C4-2B (cell line): ENCODE results near the gene DACH2.
"Not testable (repeated sequence)": the region's sequence is repeated elsewhere in the genome, so short reads cannot be mapped to it uniquely, and the experiment has no call there.

Experiments used
- H3K27ac ChIP-seq: fragments of 450-650 bp; 2 replicates; pipeline ENCODE4 v1.5.1; 2017
- ZFX ChIP-seq: fragments of 450-650 bp; IDR thresholded peaks from 2 replicates; pipeline ENCODE4 v1.6.1; 2017
- TF ChIP-seq, protein P1 (sequence below): fragments of 450-650 bp; conservative IDR thresholded peaks from 2 replicates; pipeline ENCODE4 v1.5.1; 2017; ENCODE audit warnings: mild to moderate bottlenecking

DACH2 gene

DNA sequence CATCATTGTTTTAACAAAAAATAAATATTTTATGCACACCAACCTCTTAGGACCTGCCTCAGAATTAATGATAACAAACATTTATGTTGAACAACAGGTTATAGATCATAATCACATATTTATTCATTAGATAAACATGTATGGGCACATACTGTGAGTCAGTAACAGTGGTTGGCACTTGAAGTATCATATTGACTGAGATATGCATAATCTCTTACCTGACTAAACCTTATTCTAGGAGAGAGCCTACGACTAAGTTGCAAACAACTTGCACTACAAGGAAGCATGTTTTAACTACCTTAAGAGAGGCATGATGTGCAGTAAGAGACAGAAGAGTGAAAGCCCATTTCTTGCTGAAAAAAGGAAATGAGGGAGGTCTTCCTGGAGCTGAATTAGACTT is 6.5 kb upstream of the DACH2 start:
- TF ChIP-seq ZFX: no peak
- TF ChIP-seq, protein P1, sequence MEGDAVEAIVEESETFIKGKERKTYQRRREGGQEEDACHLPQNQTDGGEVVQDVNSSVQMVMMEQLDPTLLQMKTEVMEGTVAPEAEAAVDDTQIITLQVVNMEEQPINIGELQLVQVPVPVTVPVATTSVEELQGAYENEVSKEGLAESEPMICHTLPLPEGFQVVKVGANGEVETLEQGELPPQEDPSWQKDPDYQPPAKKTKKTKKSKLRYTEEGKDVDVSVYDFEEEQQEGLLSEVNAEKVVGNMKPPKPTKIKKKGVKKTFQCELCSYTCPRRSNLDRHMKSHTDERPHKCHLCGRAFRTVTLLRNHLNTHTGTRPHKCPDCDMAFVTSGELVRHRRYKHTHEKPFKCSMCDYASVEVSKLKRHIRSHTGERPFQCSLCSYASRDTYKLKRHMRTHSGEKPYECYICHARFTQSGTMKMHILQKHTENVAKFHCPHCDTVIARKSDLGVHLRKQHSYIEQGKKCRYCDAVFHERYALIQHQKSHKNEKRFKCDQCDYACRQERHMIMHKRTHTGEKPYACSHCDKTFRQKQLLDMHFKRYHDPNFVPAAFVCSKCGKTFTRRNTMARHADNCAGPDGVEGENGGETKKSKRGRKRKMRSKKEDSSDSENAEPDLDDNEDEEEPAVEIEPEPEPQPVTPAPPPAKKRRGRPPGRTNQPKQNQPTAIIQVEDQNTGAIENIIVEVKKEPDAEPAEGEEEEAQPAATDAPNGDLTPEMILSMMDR: no peak
- no peak overlapping the region for H3K27ac ChIP-seq

DNA sequence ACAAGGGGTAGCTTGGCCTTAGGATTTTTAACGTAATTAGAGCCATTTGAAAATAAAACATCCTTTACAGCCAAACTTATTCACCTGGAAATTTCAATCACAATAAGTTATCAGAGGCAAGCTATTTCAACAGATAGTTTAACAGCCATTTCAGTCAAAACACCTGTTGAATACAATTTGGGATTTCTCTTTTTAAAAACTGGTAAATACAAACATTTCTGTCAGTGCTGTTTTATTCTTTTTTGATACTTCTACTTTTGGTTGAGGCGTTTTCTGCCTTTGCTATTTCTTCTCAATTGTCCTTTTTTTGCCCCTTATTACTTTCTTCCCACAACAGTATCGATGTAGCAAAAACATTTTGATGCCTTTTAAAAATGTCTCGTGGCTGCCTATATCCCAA is 2.1 kb upstream of the DACH2 start:
- H3K27ac ChIP-seq: no peak overlapping the region
- no peak for TF ChIP-seq ZFX
- TF ChIP-seq, protein P1: no peak

DNA sequence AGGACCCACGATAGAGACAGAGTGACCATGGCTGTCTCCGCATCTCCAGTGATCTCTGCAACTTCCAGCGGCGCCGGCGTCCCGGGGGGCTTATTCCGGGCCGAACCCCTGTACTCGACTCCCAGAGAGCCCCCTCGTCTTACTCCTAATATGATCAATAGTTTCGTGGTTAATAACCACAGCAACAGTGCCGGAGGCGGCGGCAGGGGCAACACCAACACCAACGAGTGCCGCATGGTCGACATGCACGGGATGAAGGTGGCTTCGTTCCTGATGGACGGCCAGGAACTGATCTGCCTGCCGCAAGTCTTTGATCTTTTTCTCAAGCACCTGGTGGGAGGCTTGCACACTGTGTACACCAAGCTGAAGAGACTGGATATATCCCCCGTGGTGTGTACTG is 343 bp downstream of the DACH2 start:
- TF ChIP-seq, protein P1: no peak
- no peak for TF ChIP-seq ZFX
- no peak overlapping the region for H3K27ac ChIP-seq

DNA sequence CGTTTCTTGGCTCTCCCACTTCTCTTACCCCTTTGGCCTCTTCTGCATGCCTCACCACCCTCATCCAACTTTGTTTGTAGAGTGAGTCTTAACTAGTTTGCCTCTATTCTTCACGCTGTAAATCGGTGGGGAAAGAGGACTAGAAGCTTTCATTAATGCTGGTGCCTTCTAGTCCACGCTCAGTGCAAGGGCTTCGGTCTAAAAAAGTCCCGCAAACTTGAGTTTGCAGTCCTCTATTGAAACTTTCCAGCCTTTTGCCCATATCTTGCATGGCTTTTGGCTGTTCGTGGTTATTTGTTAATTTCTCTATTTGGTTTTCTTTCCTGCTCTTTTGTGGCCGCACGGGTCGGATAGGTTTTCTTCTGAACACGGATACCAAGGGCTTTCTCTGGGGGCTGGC is 868 bp downstream of the DACH2 start:
- TF ChIP-seq, protein P1: no peak
- no peak for TF ChIP-seq ZFX
- no peak overlapping the region for H3K27ac ChIP-seq

DNA sequence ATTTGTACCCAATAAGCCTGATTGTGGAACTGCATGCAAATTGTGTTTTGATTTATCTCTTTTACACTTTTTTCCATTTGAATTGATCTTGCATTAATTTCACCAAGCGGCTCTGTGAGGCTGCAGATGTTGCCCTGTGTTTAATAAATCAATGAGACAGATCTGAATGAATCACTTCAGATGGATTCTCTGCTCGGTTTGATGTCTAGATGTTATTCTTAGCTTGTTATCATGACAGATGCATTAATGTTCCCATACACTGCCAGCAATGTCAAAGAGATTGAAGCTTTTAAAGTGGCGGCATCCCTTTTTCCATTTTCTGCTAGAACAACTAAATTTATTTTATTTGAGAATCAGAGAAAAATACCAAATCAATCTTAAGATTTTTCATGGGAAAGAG is 6.3 kb downstream of the DACH2 start:
- no peak overlapping the region for H3K27ac ChIP-seq
- TF ChIP-seq ZFX: no peak
- TF ChIP-seq, protein P1: no peak

DNA sequence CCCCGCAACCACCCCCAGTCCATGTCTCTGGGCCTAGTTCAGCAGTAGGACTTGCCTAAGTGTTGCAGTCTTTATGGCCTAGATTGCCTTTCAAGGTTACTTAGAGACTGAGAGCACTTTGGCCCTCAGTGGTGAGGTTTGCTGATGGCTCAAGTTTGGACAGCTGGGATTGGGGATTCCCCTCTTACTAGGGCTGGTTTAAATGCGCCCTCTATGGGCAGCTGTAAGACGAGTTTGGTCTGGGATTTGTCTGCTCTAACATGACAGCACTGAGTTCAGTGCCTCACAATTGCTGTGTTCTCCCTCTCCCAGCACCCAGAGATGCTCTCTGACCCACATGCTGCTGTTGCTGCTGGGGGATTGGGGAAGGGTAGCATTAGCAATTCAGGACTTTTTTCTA is 23.1 kb downstream of the DACH2 start:
- H3K27ac ChIP-seq: no peak overlapping the region
- no peak for TF ChIP-seq ZFX
- TF ChIP-seq, protein P1: peak; percentile 51

DNA sequence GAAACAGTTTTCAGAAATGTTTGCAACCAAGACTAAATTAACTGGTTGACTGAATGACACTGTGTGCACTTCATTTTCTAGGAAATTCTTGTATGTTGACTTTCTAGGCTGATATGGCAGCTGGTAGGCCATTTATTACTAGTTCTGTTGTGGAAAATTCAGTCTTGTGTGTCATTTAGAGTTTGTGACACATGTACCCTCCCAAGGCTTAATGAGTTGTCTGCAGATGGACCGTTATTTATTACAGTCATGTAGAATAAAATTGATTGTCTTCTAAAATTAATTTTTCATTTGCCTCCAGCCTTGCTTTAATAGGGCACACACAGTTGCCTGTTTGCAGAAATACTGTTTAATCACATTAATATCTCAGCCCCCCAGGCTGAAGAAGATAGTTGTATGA is 30.7 kb downstream of the DACH2 start:
- no peak for TF ChIP-seq ZFX
- TF ChIP-seq, protein P1: no peak
- no peak overlapping the region for H3K27ac ChIP-seq

DNA sequence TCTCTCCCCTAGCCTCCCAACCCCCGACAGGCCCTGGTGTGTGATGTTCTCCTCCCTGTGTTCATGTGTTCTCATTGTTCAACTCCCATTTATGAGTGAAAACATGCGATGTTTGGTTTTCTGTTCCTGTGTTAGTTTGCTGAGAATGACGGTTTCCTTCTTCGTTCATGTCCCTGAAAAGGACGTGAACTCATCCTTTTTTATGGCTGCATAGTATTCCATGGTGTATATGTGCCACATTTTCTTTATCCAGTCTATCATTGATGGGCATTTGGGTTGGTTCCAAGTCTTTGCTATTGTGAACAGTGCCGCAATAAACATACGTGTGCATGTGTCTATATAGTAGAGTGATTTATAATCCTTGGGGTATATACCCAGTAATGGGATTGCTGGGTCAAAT is 33.1 kb downstream of the DACH2 start:
- not testable (repeated sequence) for H3K27ac ChIP-seq
